SH-SY5Y (cell line): Measurements from ENCODE around the gene GAS6.

Source experiments
- GATA2 ChIP-seq: IDR thresholded peaks from 2 replicates; pipeline ENCODE4 v1.6.1; 2011; ENCODE audit warnings: mild to moderate bottlenecking, low read depth, low read length
- GATA3 ChIP-seq: IDR thresholded peaks from 2 replicates; pipeline ENCODE4 v1.6.1; 2011; ENCODE audit warnings: low read depth, mild to moderate bottlenecking, low read length, moderate library complexity

GAS6 gene

DNA sequence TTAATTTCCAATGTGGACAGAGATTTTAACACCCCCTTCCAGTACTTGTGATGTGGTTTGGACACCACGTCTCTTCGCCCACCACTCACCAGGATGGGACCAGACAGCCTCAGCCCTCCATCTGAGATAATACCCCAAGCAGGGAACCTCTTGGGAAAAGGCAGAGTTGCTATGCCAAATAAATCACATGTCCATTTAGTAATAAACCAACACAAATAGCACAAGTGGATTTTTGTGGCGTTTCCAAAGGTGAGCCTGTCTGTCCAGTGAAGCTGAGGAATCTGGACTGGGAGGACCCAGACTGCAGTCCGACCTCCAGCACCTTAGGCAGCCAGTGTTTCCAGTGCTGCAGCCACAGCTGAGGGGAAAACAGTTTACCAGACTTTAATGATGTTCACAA, 34.1 kb upstream of the GAS6 start:
- no peak for TF ChIP-seq GATA2
- no peak for TF ChIP-seq GATA3

DNA sequence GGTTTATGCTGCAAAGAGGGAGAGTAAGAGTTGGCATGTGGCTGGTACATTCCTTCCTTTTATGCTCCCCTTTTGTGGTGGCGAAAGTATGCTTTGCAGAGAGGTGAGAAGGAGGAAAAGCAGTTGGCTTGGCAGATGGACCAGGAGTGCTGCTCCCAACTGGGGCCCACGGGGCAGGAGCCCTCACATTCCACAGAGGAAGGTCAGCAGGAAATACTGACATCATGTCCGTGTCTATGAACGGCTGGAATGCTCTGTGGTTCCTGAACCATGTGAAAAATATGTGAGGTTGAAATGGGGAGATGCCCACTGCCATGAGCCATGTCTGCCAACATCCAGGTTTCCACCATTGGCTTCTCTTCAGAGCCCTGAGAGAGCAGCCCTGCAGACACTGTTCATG, 33.3 kb upstream of the GAS6 start:
- TF ChIP-seq GATA2 (no peak), GATA3 (no peak)

- no peak for TF ChIP-seq GATA2
- no peak for TF ChIP-seq GATA3
Measured at GRCh38 chr13:113895436-113895835, 31.6 kb upstream of the GAS6 start.

DNA sequence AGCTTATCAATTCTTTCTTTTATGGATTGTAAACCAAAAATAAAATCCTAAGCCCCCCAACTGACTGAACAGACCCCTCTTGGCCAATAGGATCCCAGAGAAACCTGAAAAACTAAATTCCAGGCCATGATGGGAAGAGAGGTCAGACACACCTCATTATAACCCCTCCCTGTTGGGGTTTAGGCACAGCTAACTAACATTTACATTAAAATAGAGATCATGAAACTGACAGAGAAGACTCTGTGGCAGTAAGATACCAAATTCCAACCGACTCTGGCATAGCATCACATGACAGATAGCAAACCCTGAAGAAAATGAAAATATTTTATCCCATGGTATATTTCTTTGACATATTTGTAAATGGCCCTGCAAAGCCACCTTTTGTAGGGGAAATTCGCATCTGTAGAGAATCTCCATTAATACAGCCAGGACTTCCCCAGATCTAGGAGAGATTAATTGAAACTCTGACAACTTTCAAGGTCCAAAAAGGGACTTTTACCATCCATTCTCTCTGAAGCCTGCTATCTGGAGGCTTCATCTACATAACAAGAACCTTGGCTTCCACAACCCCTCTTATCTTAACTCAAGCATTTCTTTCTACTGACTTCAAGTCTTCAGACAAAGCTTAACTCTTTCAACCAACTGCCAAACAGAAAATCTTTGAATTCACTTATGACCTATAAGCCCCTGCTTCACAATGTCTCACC, 27.1 kb upstream of the GAS6 start:
- no peak for TF ChIP-seq GATA2
- no peak for TF ChIP-seq GATA3

GRCh38 chr13:113889467-113889866, 25.6 kb upstream of the GAS6 start:
- TF ChIP-seq GATA2 (no peak), GATA3 (no peak)

GRCh38 chr13:113888701-113889330, 24.9 kb upstream of the GAS6 start:
- TF ChIP-seq GATA3 (no peak), GATA2 (no peak)

- no peak for TF ChIP-seq GATA3
- TF ChIP-seq GATA2 = no peak
Measured at GRCh38 chr13:113887700-113888201, 23.9 kb upstream of the GAS6 start.

- TF ChIP-seq GATA2 = no peak
- TF ChIP-seq GATA3 = no peak
Measured at GRCh38 chr13:113886561-113887112, 22.8 kb upstream of the GAS6 start.

GRCh38 chr13:113884821-113885220, 20.9 kb upstream of the GAS6 start:
- TF ChIP-seq GATA3 = no peak
- no peak for TF ChIP-seq GATA2

DNA sequence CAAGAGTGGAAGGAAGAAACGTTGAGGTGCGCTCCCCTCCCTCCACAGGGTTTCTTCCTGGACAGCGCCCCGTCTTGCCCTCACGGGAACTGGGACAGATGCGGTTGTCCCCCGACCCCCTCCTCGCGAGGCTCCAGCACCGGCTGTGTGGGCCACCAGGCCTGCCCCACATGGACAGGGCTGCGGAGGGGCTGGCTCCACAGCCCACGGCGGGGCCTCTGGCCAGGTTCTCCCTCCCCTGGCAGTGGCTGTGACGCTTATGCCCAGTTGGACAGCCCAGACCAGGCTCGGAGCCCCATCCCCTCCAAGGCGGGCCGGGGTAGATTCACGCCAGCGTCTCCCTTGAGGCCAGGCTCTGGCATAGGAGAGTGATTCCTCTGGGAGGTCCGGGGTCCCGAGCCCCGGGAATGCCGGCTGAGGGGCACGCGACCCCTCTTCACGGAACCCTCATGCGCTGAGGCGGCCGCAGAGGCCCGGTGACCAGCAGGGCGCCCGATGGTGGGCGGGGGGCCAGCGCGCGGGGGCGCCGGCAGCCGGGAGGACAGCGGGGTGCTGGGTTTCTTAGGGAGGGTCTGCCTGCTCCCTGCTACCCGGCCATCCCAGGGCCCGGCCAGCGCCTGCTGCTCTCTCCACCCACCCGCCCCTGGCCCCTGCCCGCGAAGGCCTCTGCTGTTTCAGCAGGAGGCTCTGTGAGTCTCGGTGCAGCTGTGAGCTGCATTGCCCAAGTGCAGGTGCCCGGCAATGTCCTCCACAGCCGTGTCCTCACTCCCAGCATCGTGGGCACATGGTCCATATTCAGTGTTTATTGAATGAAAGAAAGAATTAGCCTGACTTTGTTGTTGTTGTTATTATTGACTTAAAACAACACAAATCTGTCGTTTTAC, 20.3 kb upstream of the GAS6 start:
- TF ChIP-seq GATA3 (no peak), GATA2 (no peak)

DNA sequence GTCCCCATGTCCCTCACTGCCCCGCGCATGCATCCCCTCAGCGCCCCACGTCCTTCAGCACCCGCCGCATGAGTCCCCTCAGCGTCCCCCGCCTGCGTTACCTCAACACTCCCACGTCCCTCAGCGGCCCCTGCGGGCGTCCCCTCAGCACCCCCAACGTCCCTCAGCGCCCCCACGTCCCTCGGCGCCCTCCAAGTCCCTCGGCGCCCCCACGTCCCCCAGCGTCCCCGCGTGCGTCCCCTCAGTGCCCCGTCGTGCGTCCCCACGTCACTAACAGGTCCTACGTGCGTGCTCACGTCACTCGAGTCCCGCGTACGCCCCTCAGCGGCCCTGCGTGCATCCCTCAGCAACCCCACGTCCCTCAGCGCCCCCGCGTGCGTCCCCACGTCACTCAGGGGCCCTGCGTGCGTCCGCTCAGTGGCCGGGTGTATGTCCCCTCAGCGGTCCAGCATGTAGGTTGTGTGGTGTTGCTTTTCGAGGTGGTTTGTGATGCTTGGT, 19.5 kb upstream of the GAS6 start:
- TF ChIP-seq GATA3 (no peak), GATA2 (no peak)

DNA sequence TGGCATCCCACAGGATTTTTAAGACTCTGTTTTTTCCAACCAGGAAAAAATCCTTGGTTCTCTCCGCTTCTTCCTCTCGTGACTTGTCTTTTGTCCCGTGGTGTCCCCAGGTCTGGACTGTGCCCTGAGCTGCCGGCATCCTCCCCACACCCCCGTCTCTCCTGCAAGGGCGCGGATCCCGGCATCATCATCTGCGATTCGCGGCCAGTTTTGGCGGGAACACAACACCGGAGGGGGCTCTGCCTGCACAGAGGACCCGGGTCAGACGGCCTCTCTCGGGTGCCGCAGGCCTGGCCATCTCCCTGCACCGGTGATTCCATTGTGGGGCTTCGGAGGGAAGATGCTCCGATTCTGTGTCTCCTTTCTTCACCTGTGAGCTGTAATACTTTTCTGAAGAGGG, 18.8 kb upstream of the GAS6 start:
- no peak for TF ChIP-seq GATA3
- TF ChIP-seq GATA2 = no peak

- TF ChIP-seq GATA3 (no peak), GATA2 (no peak)
Measured at GRCh38 chr13:113882267-113882630, 18.4 kb upstream of the GAS6 start.
